DMS114 treated with DMSO at 0.1 percent for 48 hours (cell line): ENCODE data around the gene OR9Q1.
"Not testable (repeated sequence)": the region's sequence is repeated elsewhere in the genome, so short reads cannot be mapped to it uniquely, and the experiment has no call there.

Source experiments
- DNase-seq: peaks from one replicate; lab custom pipeline; 2025; ENCODE audit not compliant: unreplicated experiment; lab: John Stamatoyannopoulos, UW

Gene OR9Q1

DNA sequence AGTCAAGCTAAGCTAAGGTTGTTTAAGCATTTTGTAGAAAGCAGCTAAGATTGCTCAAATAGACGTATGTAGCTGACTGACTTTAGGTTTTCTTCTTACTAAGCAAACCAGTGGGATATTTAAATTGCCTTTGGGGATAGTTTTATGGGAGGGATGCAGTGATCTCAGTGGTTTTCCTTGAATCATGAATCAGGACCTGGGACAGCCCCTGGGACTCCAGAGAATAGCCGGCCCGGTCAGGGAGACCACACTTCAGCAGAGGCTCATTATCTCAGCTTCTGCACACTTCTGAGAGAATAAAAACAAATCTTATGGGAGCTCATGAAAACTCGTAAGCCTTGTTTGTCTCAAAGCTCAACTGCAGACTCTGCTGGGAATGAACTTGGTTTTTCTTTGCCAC lies 101.8 kb downstream of the OR9Q1 start, which contains the start of gene OR9I1:
OR9I1 (minus strand) TSS at position 62 of the 400 bp plus-strand sequence. CDS start 6,086 bp downstream, outside the sequence.
- DNase-seq, result no peak

DNA sequence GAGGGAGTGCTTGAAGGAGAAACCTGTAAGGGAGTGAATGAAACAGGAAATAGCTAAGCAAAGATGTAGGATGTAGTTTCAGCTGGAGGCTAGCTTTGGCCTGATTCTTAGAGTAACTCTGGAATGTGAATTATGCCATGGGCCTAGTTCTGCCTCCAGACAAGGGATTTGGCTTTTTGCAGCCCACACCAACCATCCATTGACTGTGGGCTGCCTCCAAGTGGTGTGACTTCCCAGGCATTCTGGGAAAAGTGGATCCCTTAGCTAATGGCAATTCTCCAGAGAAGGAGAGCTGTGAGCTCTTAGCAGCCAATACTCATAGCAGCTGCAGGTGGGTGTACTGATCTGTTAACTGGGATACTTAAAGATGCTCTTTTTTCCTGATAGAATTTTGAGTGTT lies 103.7 kb downstream of the OR9Q1 start:
- no peak for DNase-seq

GRCh38 chr11:58133309-58134076 lies 109.8 kb downstream of the OR9Q1 start:
- no peak for DNase-seq

DNA sequence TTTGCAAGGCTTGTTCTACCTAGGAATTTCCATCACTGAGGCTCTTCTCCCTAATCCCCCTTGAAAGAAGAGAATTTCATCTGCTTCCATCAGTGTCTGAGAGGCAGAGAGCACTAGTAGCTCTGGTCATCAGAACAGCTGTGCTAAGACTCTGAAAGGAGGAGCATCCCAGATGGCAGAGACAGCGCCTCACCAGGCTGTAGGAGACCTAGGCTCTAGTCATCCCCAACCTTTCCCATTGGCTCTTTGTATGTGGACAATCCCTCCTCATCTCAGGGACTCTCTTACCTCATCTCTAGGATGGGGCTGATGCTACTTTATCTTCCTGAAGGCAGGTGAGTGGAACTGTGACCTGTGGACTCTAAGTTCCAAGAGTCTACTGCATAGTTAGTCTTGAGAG lies 110.5 kb downstream of the OR9Q1 start:
- no peak for DNase-seq

GRCh38 chr11:58135171-58135570 lies 111.5 kb downstream of the OR9Q1 start:
- no peak for DNase-seq

DNA sequence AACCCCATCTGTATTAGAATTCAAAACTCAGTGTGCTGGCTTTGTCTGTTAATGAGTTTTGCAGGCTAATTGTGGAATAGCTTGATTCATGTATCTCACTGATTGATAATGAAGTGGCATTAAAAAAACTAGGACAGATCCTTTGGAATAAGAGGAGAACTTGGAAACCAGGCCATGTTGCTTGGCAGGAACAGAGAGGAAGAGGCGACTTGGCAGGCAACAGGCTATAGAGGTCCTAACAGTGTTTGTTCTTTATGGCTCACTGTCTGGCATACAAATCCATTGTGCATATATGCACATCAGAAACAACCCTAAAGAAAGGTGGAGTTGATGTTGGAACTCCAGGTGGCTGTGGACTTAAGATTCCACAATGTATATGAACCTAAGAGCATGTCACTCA lies 119.1 kb downstream of the OR9Q1 start:
- DNase-seq, result no peak

GRCh38 chr11:58152781-58153180 lies 129.1 kb downstream of the OR9Q1 start:
- no peak for DNase-seq

DNA sequence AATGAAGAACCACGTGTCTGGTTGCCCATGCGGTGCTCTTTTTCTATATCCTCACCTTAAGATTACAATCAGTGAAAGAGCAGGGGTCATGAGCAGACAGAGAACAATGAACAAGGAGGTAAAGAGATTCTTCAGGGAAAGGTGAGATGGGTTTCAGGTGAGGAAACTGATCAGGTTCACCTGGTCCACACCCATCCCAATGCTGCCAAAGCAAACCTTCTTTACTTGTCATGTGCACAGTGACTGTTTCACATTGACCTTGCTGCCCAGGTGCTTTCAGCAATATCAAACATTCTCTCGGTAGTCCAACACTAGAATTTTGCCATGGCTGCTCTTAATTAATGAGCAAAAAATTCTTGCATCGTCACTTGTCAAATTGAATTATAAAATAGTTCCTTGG lies 140.7 kb downstream of the OR9Q1 start:
- DNase-seq, result no peak

DNA sequence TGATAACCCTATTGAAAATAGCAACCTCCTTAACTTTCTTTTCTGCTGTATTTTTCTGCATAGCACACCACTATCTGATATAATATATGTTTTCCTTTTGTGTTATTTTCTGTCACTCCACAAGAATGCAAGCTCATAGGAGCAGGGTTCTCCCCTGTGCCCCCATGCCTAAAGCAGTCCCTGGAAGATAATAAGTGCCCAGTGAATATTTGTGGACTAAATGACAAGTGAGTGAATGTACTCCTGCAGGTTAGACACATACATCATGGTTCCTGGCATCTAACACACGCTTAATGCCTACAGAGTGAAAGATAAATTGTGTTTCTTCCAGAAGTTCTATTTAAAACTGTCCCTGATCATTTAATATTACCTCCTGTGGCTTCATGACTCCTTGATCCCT lies 141.3 kb downstream of the OR9Q1 start:
- DNase-seq, result no peak

DNA sequence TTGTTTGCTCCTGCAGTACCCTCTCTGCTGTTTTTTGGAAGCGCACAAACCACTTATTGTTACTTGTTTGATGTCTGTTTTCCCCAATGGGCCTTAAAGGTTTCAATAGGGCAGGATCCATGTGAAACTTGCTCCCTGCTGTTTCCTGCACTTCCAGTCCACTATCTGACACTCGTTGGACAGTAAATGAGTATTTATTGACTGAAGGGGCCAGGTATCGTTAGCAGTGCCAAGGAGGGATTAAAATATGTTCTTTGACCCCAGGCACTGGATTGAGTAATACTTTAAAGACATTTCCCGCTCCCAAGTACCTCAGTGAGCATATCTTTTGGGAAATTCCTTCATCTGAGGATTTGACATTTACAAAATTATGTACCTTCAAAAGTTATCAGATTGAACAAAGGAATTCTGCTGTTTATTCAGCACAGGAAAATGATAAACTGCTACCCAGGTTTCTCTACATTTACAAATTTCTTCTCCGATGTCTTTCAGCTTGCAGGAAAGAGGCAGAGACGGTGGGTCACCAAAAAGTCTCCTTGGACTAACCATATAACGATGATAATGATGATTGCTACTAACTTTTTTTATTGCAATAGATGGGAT lies 141.9 kb downstream of the OR9Q1 start:
- no peak for DNase-seq

- no peak for DNase-seq
Observed at GRCh38 chr11:58177409-58178054, 153.9 kb downstream of the OR9Q1 start.

DNA sequence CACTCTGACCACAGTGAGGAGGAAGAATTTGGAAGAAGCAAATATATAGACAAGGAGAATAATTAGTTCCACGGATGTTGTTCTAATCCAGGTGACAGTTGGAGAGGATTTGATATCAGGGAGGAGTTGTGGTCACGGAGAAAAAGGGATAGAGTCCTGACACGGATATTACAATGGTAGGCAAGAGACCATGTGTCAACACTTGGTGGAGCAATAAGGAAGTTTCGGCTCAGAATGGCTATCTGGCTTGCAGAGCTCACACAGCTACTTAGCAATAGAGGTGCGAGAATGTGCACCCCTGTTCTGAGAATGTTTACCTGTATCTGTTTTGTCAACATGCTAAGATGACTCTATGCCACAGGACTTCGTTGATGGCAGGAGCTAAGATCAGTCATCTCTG lies 154.8 kb downstream of the OR9Q1 start:
- no peak for DNase-seq

- DNase-seq, result no peak
Observed at GRCh38 chr11:58179648-58180047, 156.0 kb downstream of the OR9Q1 start.

DNA sequence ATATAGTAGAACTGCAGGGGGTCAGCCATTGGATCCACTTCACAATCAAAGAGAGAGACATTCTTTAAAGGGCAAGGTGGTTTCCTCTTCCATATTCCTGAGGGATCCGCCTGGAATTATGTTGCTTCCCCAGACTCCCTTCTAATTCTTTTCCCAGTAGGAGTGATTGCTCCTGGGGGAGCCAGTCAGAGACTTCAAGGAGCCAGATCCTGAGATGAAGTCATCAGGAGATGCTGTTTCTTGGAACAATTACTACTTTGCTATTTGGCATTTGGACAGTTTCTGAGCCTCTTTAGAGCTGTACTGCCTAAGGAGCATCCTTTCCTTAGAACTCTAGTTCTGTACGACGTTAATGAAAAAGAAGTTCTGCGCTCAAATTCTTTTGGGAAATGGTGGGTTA lies 163.3 kb downstream of the OR9Q1 start:
- DNase-seq, result no peak

DNA sequence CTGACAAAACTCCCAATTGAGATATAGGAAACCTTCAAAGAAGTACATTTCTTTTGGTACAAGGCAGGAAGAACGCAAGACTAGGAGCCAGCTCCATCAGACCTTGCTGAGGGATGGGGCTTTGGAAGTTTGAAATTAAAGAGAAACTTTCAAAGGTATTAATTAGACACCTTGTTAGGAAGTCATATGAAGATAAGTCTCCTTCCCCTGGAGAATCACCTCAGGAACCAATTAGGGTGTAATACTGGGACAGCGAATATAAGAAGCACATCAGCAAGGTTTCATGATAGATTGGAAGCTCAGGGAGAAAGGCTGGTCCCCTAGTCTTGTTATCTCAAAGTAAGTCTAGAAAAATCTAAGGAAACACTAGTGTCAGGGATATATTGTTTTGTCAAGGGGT lies 165.1 kb downstream of the OR9Q1 start, which contains the start of gene OR9Q2:
OR9Q2 (plus strand) TSS at position 301 of the 400 bp plus-strand sequence. CDS start 1,421 bp downstream, outside the sequence.
- no peak for DNase-seq

DNA sequence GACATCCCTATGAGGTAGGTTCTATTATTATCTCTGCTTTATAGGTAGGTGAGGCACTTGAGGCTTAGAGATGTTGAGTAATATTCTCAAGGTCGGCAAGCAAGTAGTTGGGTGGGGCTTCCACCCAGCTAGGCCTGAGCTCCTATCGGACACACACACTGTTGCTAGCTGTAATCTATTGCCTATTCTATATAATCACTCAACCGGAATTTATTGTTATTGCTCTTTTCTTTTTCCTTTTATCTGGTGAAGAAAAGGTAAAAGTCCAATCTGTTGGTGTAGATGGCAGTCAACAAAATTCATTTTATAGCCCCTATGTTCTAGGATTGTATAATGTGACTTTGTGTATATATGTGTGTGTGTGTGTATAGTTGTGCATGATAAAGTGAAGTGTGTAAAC lies 168.5 kb downstream of the OR9Q1 start:
- DNase-seq, result no peak

DNA sequence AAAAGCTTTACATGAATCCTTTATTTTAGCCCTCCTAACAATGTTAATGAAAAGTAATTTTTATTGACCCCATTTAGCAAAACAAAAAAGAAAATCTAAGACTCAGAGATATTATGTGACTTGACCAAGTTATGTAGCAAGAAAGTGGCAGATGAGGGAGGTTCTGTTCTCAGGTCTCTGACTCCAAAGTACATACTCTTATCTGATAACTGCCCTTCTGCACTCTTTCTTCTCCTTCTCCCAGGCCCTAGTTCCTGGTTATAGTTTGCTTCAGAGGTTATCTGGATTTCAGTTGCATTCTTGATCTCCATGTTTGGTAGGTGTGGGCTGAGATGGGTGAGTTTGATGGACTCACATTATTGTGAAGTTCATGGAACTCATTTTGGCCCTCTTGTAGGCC lies 169.7 kb downstream of the OR9Q1 start:
- no peak for DNase-seq

DNA sequence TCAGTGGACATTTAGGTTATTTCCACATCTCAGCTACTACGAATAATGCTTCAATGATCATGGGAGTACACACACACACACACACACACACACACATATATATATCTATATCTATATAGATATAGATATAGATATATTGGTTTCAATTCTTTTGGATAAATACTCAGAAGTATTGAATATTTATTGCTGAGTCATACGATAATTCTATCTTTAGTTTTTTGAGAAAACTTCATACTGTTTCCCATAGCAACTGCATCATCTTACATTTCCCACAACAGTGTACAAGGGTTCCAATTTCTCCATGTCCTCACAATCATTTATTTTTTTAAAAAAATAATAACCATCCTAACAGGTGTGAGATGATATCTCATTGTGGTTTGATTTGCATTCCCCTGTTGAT lies 172.3 kb downstream of the OR9Q1 start:
- no peak for DNase-seq

DNA sequence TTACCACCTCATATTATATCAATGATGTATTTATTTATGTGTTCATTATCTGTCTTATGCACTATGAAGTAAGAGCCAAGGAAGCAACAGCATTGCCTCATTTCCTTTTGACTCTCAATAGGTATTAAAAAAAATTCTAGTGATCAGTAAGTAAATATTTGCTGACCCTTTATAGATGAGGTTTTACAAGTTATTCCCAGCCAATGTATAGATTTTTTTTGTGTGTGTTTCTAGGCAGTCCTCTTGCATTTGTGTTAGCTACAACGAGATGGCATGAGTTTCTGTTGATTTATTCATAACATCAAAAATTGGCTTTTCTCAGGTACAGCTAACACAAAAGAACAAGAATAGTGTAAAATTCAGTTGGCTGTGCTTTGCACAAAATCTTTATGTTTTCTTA lies 175.6 kb downstream of the OR9Q1 start:
- DNase-seq, result no peak

DNA sequence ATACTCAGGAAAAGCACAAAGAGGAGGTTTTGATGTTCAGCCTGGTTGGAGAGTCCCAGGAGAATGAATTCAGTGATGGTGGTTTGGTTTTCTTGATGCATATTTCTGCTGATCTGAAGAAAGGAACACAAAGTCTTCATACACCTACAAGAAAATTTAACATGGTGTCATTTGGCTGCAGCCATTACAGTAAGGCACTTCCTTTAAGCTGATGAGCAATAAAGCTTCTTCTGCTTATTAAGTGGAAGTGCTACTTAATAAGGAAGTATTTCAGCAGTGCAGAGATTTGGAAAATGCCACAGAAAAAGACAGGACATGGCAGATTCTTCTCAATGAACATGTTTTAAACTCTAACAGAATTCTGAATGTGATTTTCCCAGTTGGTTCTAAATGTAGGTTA lies 180.4 kb downstream of the OR9Q1 start, which contains the start of gene OR1S2:
OR1S2 (minus strand) TSS at position 101 of the 400 bp plus-strand sequence; CDS start at position 101, 0 bp downstream.
- no peak for DNase-seq

DNA sequence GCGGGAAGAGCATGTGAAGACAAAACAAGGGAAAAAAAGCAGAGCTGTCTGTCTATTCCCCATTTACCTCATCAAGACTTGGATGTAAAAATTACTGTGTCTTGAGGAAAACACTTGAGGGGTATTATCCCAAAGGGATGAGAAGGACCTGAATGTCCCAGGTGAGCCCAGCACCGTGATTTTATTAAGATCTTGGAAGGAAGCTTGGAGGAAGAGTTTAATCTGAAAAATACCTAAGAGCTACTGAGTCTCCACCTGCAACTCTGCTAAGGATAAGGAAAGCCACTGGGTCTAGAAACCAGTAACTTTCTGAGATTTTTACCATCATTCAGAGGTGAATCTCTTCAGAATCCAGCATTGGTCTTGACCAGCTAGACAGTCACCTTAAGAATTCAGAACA lies 188.7 kb downstream of the OR9Q1 start, which contains the start of gene OR1S1:
OR1S1 (plus strand) TSS at position 301 of the 400 bp plus-strand sequence.
- not testable (repeated sequence) for DNase-seq

- DNase-seq, result no peak
Observed at GRCh38 chr11:58216476-58216875, 192.8 kb downstream of the OR9Q1 start.
